ENCODE measurements around the gene SLC35D2.
"Not testable (repeated sequence)": the region's sequence is repeated elsewhere in the genome, so short reads cannot be mapped to it uniquely, and the experiment has no call there.

SLC35D2 gene

GRCh38 chr9:96360976-96361375 is 22.5 kb downstream of the SLC35D2 start:
- no peak for TF ChIP-seq CTCF (IDR thresholded peaks at IDR 0.05)
- no peaks in the 10 kb centered on the region for H3K4me1 ChIP-seq (ENCODE audit: control insufficient read depth in 1 of 2, insufficient read depth in 1 of 2, low read depth in 1 of 2, low read length in 1 of 2)
- H3K27ac ChIP-seq: no peak overlapping the region
- H3K4me3 ChIP-seq (ENCODE audit: low read depth in 1 of 2, low read length in 1 of 2): no peak overlapping the region
- peaks cover 29% of the 10 kb centered on the region for H3K36me3 ChIP-seq
- H3K27me3 ChIP-seq: no peaks in the 10 kb centered on the region
- no peaks in the 10 kb centered on the region for H3K9me3 ChIP-seq

GRCh38 chr9:96360523-96360922 is 23.0 kb downstream of the SLC35D2 start:
- H3K4me1 ChIP-seq (ENCODE audit: control insufficient read depth in 1 of 2, insufficient read depth in 1 of 2, low read depth in 1 of 2, low read length in 1 of 2); H3K27ac ChIP-seq; H3K4me3 ChIP-seq (ENCODE audit: low read depth in 1 of 2, low read length in 1 of 2); H3K9me3 ChIP-seq; H3K27me3 ChIP-seq: not testable (repeated sequence)
- H3K36me3 ChIP-seq: peaks cover 31% of the 10 kb centered on the region

- Histone ChIP-seq H3K27ac (no peak overlapping the region), H3K4me1 (ENCODE audit: control insufficient read depth in 1 of 2, insufficient read depth in 1 of 2, low read depth in 1 of 2, low read length in 1 of 2) (no peaks in the 10 kb centered on the region), H3K36me3 (peaks cover 7% of the 10 kb centered on the region), H3K9me3 (no peaks in the 10 kb centered on the region), H3K4me3 (ENCODE audit: low read depth in 1 of 2, low read length in 1 of 2) (no peak overlapping the region), H3K27me3 (no peaks in the 10 kb centered on the region)
- TF ChIP-seq CTCF (IDR thresholded peaks at IDR 0.05): no peak
These were observed 32.6 kb downstream of the SLC35D2 start for GRCh38 chr9:96350866-96351265.

GRCh38 chr9:96348261-96348660 is 35.2 kb downstream of the SLC35D2 start:
- Histone ChIP-seq H3K4me3 (ENCODE audit: low read depth in 1 of 2, low read length in 1 of 2) (no peak overlapping the region), H3K36me3 (peaks cover 1% of the 10 kb centered on the region), H3K27me3 (no peaks in the 10 kb centered on the region), H3K27ac (no peak overlapping the region), H3K4me1 (ENCODE audit: control insufficient read depth in 1 of 2, insufficient read depth in 1 of 2, low read depth in 1 of 2, low read length in 1 of 2) (no peaks in the 10 kb centered on the region), H3K9me3 (no peaks in the 10 kb centered on the region)
- no peak for TF ChIP-seq CTCF (IDR thresholded peaks at IDR 0.05)

GRCh38 chr9:96345551-96345950 is 38.0 kb downstream of the SLC35D2 start:
- Histone ChIP-seq H3K4me1 (ENCODE audit: control insufficient read depth in 1 of 2, insufficient read depth in 1 of 2, low read depth in 1 of 2, low read length in 1 of 2) (no peaks in the 10 kb centered on the region), H3K36me3 (peaks cover 9% of the 10 kb centered on the region)
- TF ChIP-seq CTCF (IDR thresholded peaks at IDR 0.05): no peak

GRCh38 chr9:96344458-96345180 is 38.9 kb downstream of the SLC35D2 start:
- Histone ChIP-seq H3K36me3 (peaks cover 9% of the 10 kb centered on the region), H3K27ac (no peak overlapping the region), H3K27me3 (no peaks in the 10 kb centered on the region), H3K4me1 (ENCODE audit: control insufficient read depth in 1 of 2, insufficient read depth in 1 of 2, low read depth in 1 of 2, low read length in 1 of 2) (no peaks in the 10 kb centered on the region), H3K4me3 (ENCODE audit: low read depth in 1 of 2, low read length in 1 of 2) (no peak overlapping the region), H3K9me3 (no peaks in the 10 kb centered on the region)
- TF ChIP-seq CTCF (IDR thresholded peaks at IDR 0.05): no peak

More at GRCh38 chr9:96345551-96345950, 38.0 kb downstream of the SLC35D2 start:
- no peak overlapping the region for H3K27ac ChIP-seq
- H3K9me3 ChIP-seq: no peaks in the 10 kb centered on the region
- H3K27me3 ChIP-seq: no peaks in the 10 kb centered on the region
- H3K4me3 ChIP-seq (ENCODE audit: low read depth in 1 of 2, low read length in 1 of 2): no peak overlapping the region

All from neutrophil (primary cell).